ENCODE measurements around the gene TEAD3.

Gene TEAD3

GRCh38 chr6:35491558-35492257 is 5.2 kb downstream of the TEAD3 start:
- H3K4me1 Mint-ChIP-seq = peaks cover 28 to 35% of the 10 kb centered on the region in 2 donors
- no peaks in the 10 kb centered on the region for H3K36me3 Mint-ChIP-seq
- no peak for DNase-seq
- H3K9me3 Mint-ChIP-seq = no peaks in the 10 kb centered on the region
- no peak for ATAC-seq (replicated peaks)
- no peak overlapping the region for H3K4me3 Mint-ChIP-seq
- H3K27ac Mint-ChIP-seq = no peak overlapping the region
- peaks cover 25 to 36% of the 10 kb centered on the region in 2 donors for H3K27me3 Mint-ChIP-seq

- Mint-ChIP-seq H3K27me3 (peaks cover 25 to 36% of the 10 kb centered on the region in 2 donors), H3K27ac (peak overlapping the region; percentile 34), H3K4me3 (no peak overlapping the region), H3K9me3 (no peaks in the 10 kb centered on the region), H3K36me3 (no peaks in the 10 kb centered on the region), H3K4me1 (peaks cover 28 to 35% of the 10 kb centered on the region in 2 donors)
- no peak for DNase-seq
- no peak for ATAC-seq (replicated peaks)
Measured at GRCh38 chr6:35490821-35491557, 5.9 kb downstream of the TEAD3 start.

- Mint-ChIP-seq H3K4me3 (no peak overlapping the region), H3K27me3 (peaks cover 22 to 36% of the 10 kb centered on the region in 2 donors), H3K36me3 (no peaks in the 10 kb centered on the region)
Measured at GRCh38 chr6:35489995-35490791, 6.7 kb downstream of the TEAD3 start.

GRCh38 chr6:35489066-35489465 is 7.8 kb downstream of the TEAD3 start:
- peaks cover 17 to 30% of the 10 kb centered on the region in 2 donors for H3K27me3 Mint-ChIP-seq
- H3K4me3 Mint-ChIP-seq = no peak overlapping the region
- no peaks in the 10 kb centered on the region for H3K9me3 Mint-ChIP-seq
- no peak overlapping the region for H3K27ac Mint-ChIP-seq
- ATAC-seq (replicated peaks) (no peak), DNase-seq (no peak)
- H3K36me3 Mint-ChIP-seq = no peaks in the 10 kb centered on the region
- peaks cover 15 to 22% of the 10 kb centered on the region in 2 donors for H3K4me1 Mint-ChIP-seq

More at GRCh38 chr6:35489995-35490791, 6.7 kb downstream of the TEAD3 start:
- Mint-ChIP-seq H3K4me1 (peaks cover 24 to 34% of the 10 kb centered on the region in 2 donors), H3K9me3 (no peaks in the 10 kb centered on the region), H3K27ac (peak overlapping the region; percentile 34)
- no peak for DNase-seq
- ATAC-seq (replicated peaks) = no peak

- Mint-ChIP-seq H3K36me3 (no peaks in the 10 kb centered on the region), H3K4me1 (peaks cover 11 to 17% of the 10 kb centered on the region in 2 donors), H3K4me3 (no peak overlapping the region), H3K9me3 (no peaks in the 10 kb centered on the region), H3K27ac (no peak overlapping the region), H3K27me3 (peaks cover 17 to 30% of the 10 kb centered on the region in 2 donors)
- ATAC-seq (replicated peaks) (no peak), DNase-seq (no peak)
Measured at GRCh38 chr6:35488517-35488862, 8.4 kb downstream of the TEAD3 start.

GRCh38 chr6:35487658-35488516 is 9.0 kb downstream of the TEAD3 start:
- no peak overlapping the region for H3K27ac Mint-ChIP-seq
- H3K36me3 Mint-ChIP-seq = no peaks in the 10 kb centered on the region
- no peak for DNase-seq
- peak; percentile 23 to 47 for ATAC-seq (replicated peaks)
- H3K27me3 Mint-ChIP-seq = peaks cover 16 to 24% of the 10 kb centered on the region in 2 donors
- H3K9me3 Mint-ChIP-seq = no peaks in the 10 kb centered on the region
- peaks cover 8 to 11% of the 10 kb centered on the region in 2 donors for H3K4me1 Mint-ChIP-seq
- no peak overlapping the region for H3K4me3 Mint-ChIP-seq

- ATAC-seq (replicated peaks) (no peak), DNase-seq (no peak)
- Mint-ChIP-seq H3K4me1 (peaks cover 5 to 7% of the 10 kb centered on the region in 2 donors), H3K27me3 (peaks cover 10 to 11% of the 10 kb centered on the region in 2 donors), H3K9me3 (no peaks in the 10 kb centered on the region), H3K4me3 (no peak overlapping the region), H3K27ac (peak overlapping the region; percentile 25), H3K36me3 (no peaks in the 10 kb centered on the region)
Measured at GRCh38 chr6:35486005-35486925, 10.6 kb downstream of the TEAD3 start.

- H3K4me1 Mint-ChIP-seq = peaks cover 5 to 7% of the 10 kb centered on the region in 2 donors
- peak overlapping the region; percentile 25 for H3K27ac Mint-ChIP-seq
- H3K9me3 Mint-ChIP-seq = no peaks in the 10 kb centered on the region
- H3K4me3 Mint-ChIP-seq = no peak overlapping the region
- peaks cover 2 to 3% of the 10 kb centered on the region in 2 donors for H3K27me3 Mint-ChIP-seq
- DNase-seq (no peak), ATAC-seq (replicated peaks) (no peak)
- H3K36me3 Mint-ChIP-seq = no peaks in the 10 kb centered on the region
Measured at GRCh38 chr6:35485402-35485877, 11.4 kb downstream of the TEAD3 start.

GRCh38 chr6:35484921-35485392 is 11.9 kb downstream of the TEAD3 start:
- H3K4me3 Mint-ChIP-seq = no peak overlapping the region
- no peaks in the 10 kb centered on the region for H3K36me3 Mint-ChIP-seq
- H3K9me3 Mint-ChIP-seq = no peaks in the 10 kb centered on the region
- no peak overlapping the region for H3K27ac Mint-ChIP-seq
- ATAC-seq (replicated peaks) (no peak), DNase-seq (no peak)
- peaks cover 5 to 7% of the 10 kb centered on the region in 2 donors for H3K4me1 Mint-ChIP-seq
- no peaks in the 10 kb centered on the region for H3K27me3 Mint-ChIP-seq

GRCh38 chr6:35483893-35484645 is 12.8 kb downstream of the TEAD3 start:
- ATAC-seq (replicated peaks) (no peak), DNase-seq (no peak)
- Mint-ChIP-seq H3K9me3 (no peaks in the 10 kb centered on the region), H3K27ac (no peak overlapping the region), H3K4me1 (peaks cover 5 to 7% of the 10 kb centered on the region in 2 donors), H3K4me3 (no peak overlapping the region), H3K27me3 (no peaks in the 10 kb centered on the region), H3K36me3 (no peaks in the 10 kb centered on the region)

- Mint-ChIP-seq H3K36me3 (no peaks in the 10 kb centered on the region), H3K4me1 (peaks cover 5 to 7% of the 10 kb centered on the region in 2 donors), H3K9me3 (no peaks in the 10 kb centered on the region), H3K4me3 (no peak overlapping the region), H3K27me3 (no peaks in the 10 kb centered on the region), H3K27ac (no peak overlapping the region)
- ATAC-seq (replicated peaks) (no peak), DNase-seq (no peak)
Measured at GRCh38 chr6:35483490-35483889, 13.4 kb downstream of the TEAD3 start.

- Mint-ChIP-seq H3K4me3 (no peak overlapping the region), H3K27ac (no peak overlapping the region), H3K9me3 (no peaks in the 10 kb centered on the region), H3K4me1 (peaks cover 2 to 3% of the 10 kb centered on the region in 2 donors), H3K27me3 (no peaks in the 10 kb centered on the region), H3K36me3 (no peaks in the 10 kb centered on the region)
- no peak for DNase-seq
- no peak for ATAC-seq (replicated peaks)
Measured at GRCh38 chr6:35483062-35483461, 13.8 kb downstream of the TEAD3 start.
